Stromal cell of bone marrow (primary cell): ENCODE data around the gene CLIC4.
"Not testable (repeated sequence)": the region's sequence is repeated elsewhere in the genome, so short reads cannot be mapped to it uniquely, and the experiment has no call there.

ENCODE experiments used
- DNase-seq: peaks from one replicate; pipeline ENCODE4 v3.0.0-alpha.2; 2012; ENCODE audit warnings: low read depth

Gene CLIC4

GRCh38 chr1:24717887-24718650, 27.2 kb upstream of the CLIC4 start:
- no peak for DNase-seq

- DNase-seq: peak; percentile 89
These were observed 25.1 kb upstream of the CLIC4 start for GRCh38 chr1:24720152-24720551.

GRCh38 chr1:24721533-24721932, 23.7 kb upstream of the CLIC4 start:
- DNase-seq: no peak

GRCh38 chr1:24722073-24723035, 22.9 kb upstream of the CLIC4 start:
- not testable (repeated sequence) for DNase-seq

- peak; percentile 81 for DNase-seq
These were observed 20.7 kb upstream of the CLIC4 start for GRCh38 chr1:24724345-24725208.

- DNase-seq: no peak
These were observed 20.0 kb upstream of the CLIC4 start for GRCh38 chr1:24725209-24725651.

GRCh38 chr1:24726741-24727140, 18.5 kb upstream of the CLIC4 start:
- no peak for DNase-seq

- no peak for DNase-seq
These were observed 17.6 kb upstream of the CLIC4 start for GRCh38 chr1:24727501-24728216.

GRCh38 chr1:24728982-24729381, 16.3 kb upstream of the CLIC4 start:
- DNase-seq: no peak

- DNase-seq: no peak
These were observed 12.9 kb upstream of the CLIC4 start for GRCh38 chr1:24732186-24732885.

- not testable (repeated sequence) for DNase-seq
These were observed 11.9 kb upstream of the CLIC4 start for GRCh38 chr1:24733342-24733741.

- no peak for DNase-seq
These were observed 10.1 kb upstream of the CLIC4 start for GRCh38 chr1:24735156-24735508.

GRCh38 chr1:24735509-24736375, 9.5 kb upstream of the CLIC4 start:
- no peak for DNase-seq

GRCh38 chr1:24737368-24738117, 7.7 kb upstream of the CLIC4 start:
- DNase-seq: no peak

GRCh38 chr1:24739241-24739640, 6.0 kb upstream of the CLIC4 start:
- DNase-seq: no peak

- DNase-seq: no peak
These were observed 2.9 kb upstream of the CLIC4 start for GRCh38 chr1:24742090-24742938.

GRCh38 chr1:24743404-24744211, 1.6 kb upstream of the CLIC4 start:
- DNase-seq: peak; percentile 50
